ENCODE measurements around the gene FAM237A. TPM values are rescaled to one million over a fixed set of nuclear protein-coding genes. Genes with fewer than 3 reads are reported as not detected.

Gene FAM237A
- total and polyA plus RNA-seq, 5 donors from 2014 or later, result not detected

- H3K4me3 Mint-ChIP-seq, result no peak overlapping the region
- no peaks in the 10 kb centered on the region for H3K4me1 ChIP-seq (ENCODE audit: control insufficient read depth, insufficient read depth, low read length, poor library complexity, severe bottlenecking)
- no peaks in the 10 kb centered on the region for H3K36me3 ChIP-seq (ENCODE audit: control insufficient read depth, insufficient read depth, low read length)
- H3K36me3 Mint-ChIP-seq, result no peaks in the 10 kb centered on the region
- H3K27ac ChIP-seq (ENCODE audit: insufficient read depth, low read length, poor library complexity, severe bottlenecking), result no peak overlapping the region
- no peak for DNase-seq
- peaks cover 2% of the 10 kb centered on the region for H3K27me3 ChIP-seq (ENCODE audit: control insufficient read depth, insufficient read depth, low read length)
- H3K9me3 Mint-ChIP-seq, result no peaks in the 10 kb centered on the region
- no peaks in the 10 kb centered on the region for H3K4me1 Mint-ChIP-seq
- no peak overlapping the region for H3K4me3 ChIP-seq (ENCODE audit: low read depth, low read length)
- ATAC-seq (ENCODE audit: low read depth in 2 of 2), result no peak
- no peaks in the 10 kb centered on the region for H3K9me3 ChIP-seq (ENCODE audit: control insufficient read depth in 2 of 2, low read length in 2 of 2)
- H3K27me3 Mint-ChIP-seq, result no peaks in the 10 kb centered on the region
- H3K27ac Mint-ChIP-seq, result no peak overlapping the region
Observed at GRCh38 chr2:206641226-206641625, 1.1 kb upstream of the FAM237A start.

- H3K27me3 ChIP-seq (ENCODE audit: control insufficient read depth, insufficient read depth, low read length), result no peaks in the 10 kb centered on the region
- H3K27ac ChIP-seq (ENCODE audit: insufficient read depth, low read length, poor library complexity, severe bottlenecking), result no peak overlapping the region
- Mint-ChIP-seq H3K27ac (no peak overlapping the region), H3K9me3 (no peaks in the 10 kb centered on the region), H3K36me3 (no peaks in the 10 kb centered on the region), H3K4me3 (no peak overlapping the region), H3K4me1 (no peaks in the 10 kb centered on the region), H3K27me3 (no peaks in the 10 kb centered on the region)
- H3K4me1 ChIP-seq (ENCODE audit: control insufficient read depth, insufficient read depth, low read length, poor library complexity, severe bottlenecking), result no peaks in the 10 kb centered on the region
- DNase-seq (no peak), ATAC-seq (ENCODE audit: low read depth in 2 of 2) (no peak)
- no peaks in the 10 kb centered on the region for H3K36me3 ChIP-seq (ENCODE audit: control insufficient read depth, insufficient read depth, low read length)
- no peaks in the 10 kb centered on the region for H3K9me3 ChIP-seq (ENCODE audit: control insufficient read depth in 2 of 2, low read length in 2 of 2)
- H3K4me3 ChIP-seq (ENCODE audit: low read depth, low read length), result no peak overlapping the region
Observed at GRCh38 chr2:206647985-206648384, 5.7 kb downstream of the FAM237A start.

- Mint-ChIP-seq H3K27ac (no peak overlapping the region), H3K4me3 (no peak overlapping the region), H3K9me3 (peaks cover 1 to 13% (median 6%) of the 10 kb centered on the region in 7 donors), H3K4me1 (no peaks in the 10 kb centered on the region), H3K27me3 (peaks cover 8% of the 10 kb centered on the region), H3K36me3 (peaks cover 3% of the 10 kb centered on the region)
- Histone ChIP-seq H3K9me3 (ENCODE audit: control insufficient read depth in 2 of 2, low read length in 2 of 2) (peaks cover 0 to 10% of the 10 kb centered on the region in 2 experiments), H3K27me3 (ENCODE audit: control insufficient read depth, insufficient read depth, low read length) (no peaks in the 10 kb centered on the region), H3K27ac (ENCODE audit: insufficient read depth, low read length, poor library complexity, severe bottlenecking) (no peak overlapping the region), H3K4me1 (ENCODE audit: control insufficient read depth, insufficient read depth, low read length, poor library complexity, severe bottlenecking) (no peaks in the 10 kb centered on the region), H3K4me3 (ENCODE audit: low read depth, low read length) (no peak overlapping the region), H3K36me3 (ENCODE audit: control insufficient read depth, insufficient read depth, low read length) (no peaks in the 10 kb centered on the region)
- no peak for DNase-seq
- no peak for ATAC-seq (ENCODE audit: low read depth in 2 of 2)
Observed at GRCh38 chr2:206657087-206657486, 14.8 kb downstream of the FAM237A start.

- DNase-seq (no peak), ATAC-seq (ENCODE audit: low read depth in 2 of 2) (no peak)
- Histone ChIP-seq H3K4me3 (ENCODE audit: low read depth, low read length) (no peak overlapping the region), H3K4me1 (ENCODE audit: control insufficient read depth, insufficient read depth, low read length, poor library complexity, severe bottlenecking) (no peaks in the 10 kb centered on the region), H3K27me3 (ENCODE audit: control insufficient read depth, insufficient read depth, low read length) (no peaks in the 10 kb centered on the region), H3K9me3 (ENCODE audit: control insufficient read depth in 2 of 2, low read length in 2 of 2) (no peaks in the 10 kb centered on the region), H3K27ac (ENCODE audit: insufficient read depth, low read length, poor library complexity, severe bottlenecking) (no peak overlapping the region), H3K36me3 (ENCODE audit: control insufficient read depth, insufficient read depth, low read length) (no peaks in the 10 kb centered on the region)
- Mint-ChIP-seq H3K4me1 (no peaks in the 10 kb centered on the region), H3K9me3 (peaks cover 0 to 3% (median 0%) of the 10 kb centered on the region in 7 donors), H3K27ac (no peak overlapping the region), H3K36me3 (no peaks in the 10 kb centered on the region), H3K4me3 (no peak overlapping the region), H3K27me3 (peaks cover 8% of the 10 kb centered on the region)
Observed at GRCh38 chr2:206665251-206665650, 23.0 kb downstream of the FAM237A start.

GRCh38 chr2:206670531-206671319 lies 28.4 kb downstream of the FAM237A start:
- H3K36me3 ChIP-seq (ENCODE audit: control insufficient read depth, insufficient read depth, low read length), result no peaks in the 10 kb centered on the region
- H3K4me3 Mint-ChIP-seq, result no peak overlapping the region
- ATAC-seq (ENCODE audit: low read depth in 2 of 2) (no peak), DNase-seq (no peak)
- no peaks in the 10 kb centered on the region for H3K27me3 ChIP-seq (ENCODE audit: control insufficient read depth, insufficient read depth, low read length)
- H3K27ac Mint-ChIP-seq, result no peak overlapping the region
- H3K27me3 Mint-ChIP-seq, result peaks cover 7% of the 10 kb centered on the region
- no peaks in the 10 kb centered on the region for H3K9me3 ChIP-seq (ENCODE audit: control insufficient read depth in 2 of 2, low read length in 2 of 2)
- no peaks in the 10 kb centered on the region for H3K4me1 Mint-ChIP-seq
- no peak overlapping the region for H3K27ac ChIP-seq (ENCODE audit: insufficient read depth, low read length, poor library complexity, severe bottlenecking)
- no peak overlapping the region for H3K4me3 ChIP-seq (ENCODE audit: low read depth, low read length)
- no peaks in the 10 kb centered on the region for H3K4me1 ChIP-seq (ENCODE audit: control insufficient read depth, insufficient read depth, low read length, poor library complexity, severe bottlenecking)
- no peaks in the 10 kb centered on the region for H3K9me3 Mint-ChIP-seq
- no peaks in the 10 kb centered on the region for H3K36me3 Mint-ChIP-seq

GRCh38 chr2:206683546-206683945 lies 41.3 kb downstream of the FAM237A start:
- H3K4me3 ChIP-seq (ENCODE audit: low read depth, low read length), result no peak overlapping the region
- DNase-seq, result no peak
- peaks cover 4% of the 10 kb centered on the region for H3K27me3 ChIP-seq (ENCODE audit: control insufficient read depth, insufficient read depth, low read length)
- Mint-ChIP-seq H3K36me3 (no peaks in the 10 kb centered on the region), H3K27ac (no peak overlapping the region), H3K9me3 (no peaks in the 10 kb centered on the region), H3K4me1 (no peaks in the 10 kb centered on the region), H3K4me3 (peak overlapping the region in 1 of 4 donors; percentile 40), H3K27me3 (peaks cover 4% of the 10 kb centered on the region)
- no peak overlapping the region for H3K27ac ChIP-seq (ENCODE audit: insufficient read depth, low read length, poor library complexity, severe bottlenecking)
- H3K9me3 ChIP-seq (ENCODE audit: control insufficient read depth in 2 of 2, low read length in 2 of 2), result no peaks in the 10 kb centered on the region
- H3K36me3 ChIP-seq (ENCODE audit: control insufficient read depth, insufficient read depth, low read length), result no peaks in the 10 kb centered on the region
- ATAC-seq (ENCODE audit: low read depth in 2 of 2), result no peak
- no peaks in the 10 kb centered on the region for H3K4me1 ChIP-seq (ENCODE audit: control insufficient read depth, insufficient read depth, low read length, poor library complexity, severe bottlenecking)

GRCh38 chr2:206688453-206688852 lies 46.2 kb downstream of the FAM237A start:
- no peak for DNase-seq
- H3K4me1 ChIP-seq (ENCODE audit: control insufficient read depth, insufficient read depth, low read length, poor library complexity, severe bottlenecking), result no peaks in the 10 kb centered on the region
- H3K9me3 Mint-ChIP-seq, result no peaks in the 10 kb centered on the region

GRCh38 chr2:206688990-206689389 lies 46.7 kb downstream of the FAM237A start:
- no peak overlapping the region for H3K27ac Mint-ChIP-seq
- no peaks in the 10 kb centered on the region for H3K36me3 ChIP-seq (ENCODE audit: control insufficient read depth, insufficient read depth, low read length)
- no peak overlapping the region for H3K4me3 Mint-ChIP-seq
- no peak overlapping the region for H3K4me3 ChIP-seq (ENCODE audit: low read depth, low read length)
- no peaks in the 10 kb centered on the region for H3K4me1 Mint-ChIP-seq
- DNase-seq, result peak in 1 of 3 donors; percentile 9
- H3K4me1 ChIP-seq (ENCODE audit: control insufficient read depth, insufficient read depth, low read length, poor library complexity, severe bottlenecking), result no peaks in the 10 kb centered on the region
- H3K27ac ChIP-seq (ENCODE audit: insufficient read depth, low read length, poor library complexity, severe bottlenecking), result no peak overlapping the region
- ATAC-seq (ENCODE audit: low read depth in 2 of 2), result no peak
- H3K27me3 ChIP-seq (ENCODE audit: control insufficient read depth, insufficient read depth, low read length), result peaks cover 4% of the 10 kb centered on the region
- H3K27me3 Mint-ChIP-seq, result peaks cover 13% of the 10 kb centered on the region
- no peaks in the 10 kb centered on the region for H3K9me3 ChIP-seq (ENCODE audit: control insufficient read depth in 2 of 2, low read length in 2 of 2)
- no peaks in the 10 kb centered on the region for H3K36me3 Mint-ChIP-seq
- H3K9me3 Mint-ChIP-seq, result no peaks in the 10 kb centered on the region

More at GRCh38 chr2:206688453-206688852, 46.2 kb downstream of the FAM237A start:
- ATAC-seq (ENCODE audit: low read depth in 2 of 2), result no peak
- H3K27ac ChIP-seq (ENCODE audit: insufficient read depth, low read length, poor library complexity, severe bottlenecking), result no peak overlapping the region
- no peak overlapping the region for H3K27ac Mint-ChIP-seq
- peaks cover 8% of the 10 kb centered on the region for H3K27me3 Mint-ChIP-seq
- no peak overlapping the region for H3K4me3 ChIP-seq (ENCODE audit: low read depth, low read length)
- peaks cover 4% of the 10 kb centered on the region for H3K27me3 ChIP-seq (ENCODE audit: control insufficient read depth, insufficient read depth, low read length)
- H3K36me3 Mint-ChIP-seq, result no peaks in the 10 kb centered on the region
- H3K36me3 ChIP-seq (ENCODE audit: control insufficient read depth, insufficient read depth, low read length), result no peaks in the 10 kb centered on the region
- H3K4me1 Mint-ChIP-seq, result no peaks in the 10 kb centered on the region
- no peaks in the 10 kb centered on the region for H3K9me3 ChIP-seq (ENCODE audit: control insufficient read depth in 2 of 2, low read length in 2 of 2)
- no peak overlapping the region for H3K4me3 Mint-ChIP-seq

All from CD4-positive, CD25-positive, alpha-beta regulatory T cell (primary cell).